GM19351 (cell line): ENCODE data around the gene SMDT1.
"Not testable (repeated sequence)": the region's sequence is repeated elsewhere in the genome, so short reads cannot be mapped to it uniquely, and the experiment has no call there.

Experiments used
- ATAC-seq: cut with Tn5 transposase; IDR thresholded peaks from one replicate; pipeline ENCODE4 v1.9.1; 2021; ENCODE audit warnings: mild to moderate bottlenecking, moderate library complexity; ENCODE audit not compliant: unreplicated experiment

The SMDT1 gene

DNA sequence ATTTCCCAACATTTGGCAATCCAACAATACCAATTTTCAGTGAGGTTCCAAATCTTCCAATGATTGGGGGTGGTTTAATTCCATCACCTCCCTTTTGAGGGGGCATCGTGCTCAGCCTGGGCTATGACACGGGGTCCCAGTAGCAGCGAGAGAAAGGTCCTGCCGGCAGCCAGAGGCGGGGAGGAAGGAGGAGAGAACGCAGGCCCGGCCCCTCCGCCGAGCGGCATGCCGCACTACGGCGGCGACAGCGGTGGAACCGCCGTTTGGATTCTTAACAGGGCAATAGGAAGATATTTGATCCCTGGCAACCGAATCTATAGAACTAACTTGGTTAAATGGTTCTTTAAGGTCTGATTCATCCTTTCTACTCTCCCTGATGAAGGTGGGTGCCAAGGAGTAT is 29.3 kb downstream of the SMDT1 start:
- no peak for ATAC-seq

DNA sequence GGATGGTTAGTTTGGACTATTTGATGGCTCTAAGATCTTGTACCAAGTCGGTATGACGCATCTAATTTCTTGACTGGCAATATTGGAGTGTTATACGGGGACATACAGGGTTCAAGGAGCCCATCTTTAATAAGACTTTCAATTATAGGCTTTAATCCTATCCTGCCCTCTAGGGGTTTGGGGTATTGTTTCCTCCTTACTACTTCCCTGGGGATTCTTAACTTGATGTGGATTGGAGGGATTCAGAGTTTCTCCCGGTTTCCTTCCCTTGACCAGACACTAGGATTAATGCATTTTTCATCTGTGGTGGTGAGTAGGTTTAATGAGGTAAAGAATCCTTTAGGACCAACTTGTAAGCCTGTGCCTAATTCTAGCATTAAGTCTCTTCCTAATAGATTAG is 32.3 kb downstream of the SMDT1 start:
- no peak for ATAC-seq

DNA sequence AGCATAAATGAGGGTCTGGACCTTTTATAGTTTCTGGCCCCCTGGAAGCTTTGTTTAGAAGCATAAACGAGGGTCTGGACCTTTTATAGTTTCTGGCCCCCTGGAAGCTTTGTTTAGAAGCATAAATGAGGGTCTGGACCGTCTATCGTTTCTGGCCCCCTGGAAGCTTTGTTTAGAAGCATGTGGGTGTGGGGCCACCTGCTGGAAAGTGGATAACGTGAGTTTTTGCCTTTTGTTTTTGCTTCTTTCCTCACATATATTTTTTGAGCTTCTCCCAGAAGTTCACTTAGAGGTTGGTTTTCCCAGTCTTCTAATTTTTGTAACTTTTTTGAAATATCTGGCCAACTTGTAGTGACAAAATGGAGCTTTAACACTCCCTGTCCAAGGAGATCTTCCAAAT is 33.3 kb downstream of the SMDT1 start:
- ATAC-seq: not testable (repeated sequence)

DNA sequence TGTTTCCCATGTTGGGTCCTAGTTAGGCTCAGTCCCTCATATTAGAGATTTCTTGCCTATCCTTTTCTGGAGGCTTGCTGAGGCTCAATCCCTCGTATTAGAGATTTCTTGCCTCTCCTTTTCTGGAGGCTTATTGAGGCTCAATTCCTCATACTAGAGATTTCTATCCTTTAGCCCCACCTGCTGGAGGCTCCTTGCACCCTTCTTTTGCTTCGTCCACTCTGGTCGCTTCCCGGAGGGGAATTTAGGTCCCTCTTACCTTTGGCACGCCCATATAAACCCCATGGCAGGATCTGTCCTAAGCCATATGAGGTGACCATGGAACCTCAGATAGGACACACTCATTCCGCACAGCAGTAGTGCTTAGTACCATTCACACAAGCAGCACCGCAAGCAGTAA is 35.2 kb downstream of the SMDT1 start:
- ATAC-seq: no peak

DNA sequence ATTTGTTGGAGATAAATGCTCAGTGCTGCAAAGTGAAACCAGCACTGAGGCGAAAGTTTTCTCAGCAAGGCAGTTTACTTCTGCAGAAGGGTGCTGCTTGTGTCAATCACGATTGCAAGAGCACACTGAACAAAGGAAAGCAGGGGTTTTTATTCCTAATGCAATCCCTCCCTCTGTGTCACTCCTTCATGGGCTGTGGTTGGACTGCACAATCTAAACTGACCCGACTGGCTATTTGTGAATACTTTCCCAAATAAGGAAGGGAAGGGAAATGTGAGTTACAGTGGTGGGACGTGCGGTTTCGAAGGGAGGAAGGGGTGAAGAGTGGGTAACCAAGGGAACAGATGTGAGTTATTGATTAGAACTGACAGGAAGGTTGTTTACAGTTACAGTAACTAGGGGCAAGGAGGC is 35.9 kb downstream of the SMDT1 start:
- ATAC-seq: not testable (repeated sequence)

DNA sequence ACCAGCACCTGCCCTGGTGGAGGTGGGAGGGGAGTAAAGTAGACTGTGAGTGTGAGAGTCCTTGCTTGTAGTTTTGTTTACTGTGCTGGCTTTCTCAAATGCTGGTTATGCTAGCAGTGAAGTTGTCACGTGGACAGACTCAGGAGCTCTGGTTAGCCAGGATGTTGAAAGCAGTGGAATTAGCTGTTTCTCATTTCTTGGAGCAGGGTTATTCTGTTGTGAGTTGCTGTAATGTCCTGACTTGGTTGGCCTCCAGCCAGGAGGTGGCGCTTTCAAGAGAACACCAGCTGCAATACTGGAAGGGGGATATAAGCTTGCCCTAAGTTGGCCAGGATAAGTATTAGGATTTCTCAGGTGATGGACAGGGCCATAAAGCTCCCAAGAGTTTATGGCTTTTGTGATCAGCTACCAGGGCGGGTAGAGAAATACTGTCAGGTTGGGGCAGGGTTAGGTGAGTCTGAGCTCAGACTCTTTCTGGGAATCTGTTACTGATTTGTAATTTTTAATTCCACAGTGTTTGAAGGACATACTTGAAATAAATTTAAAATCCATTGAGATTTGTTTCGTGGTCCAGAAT is 37.4 kb downstream of the SMDT1 start:
- no peak for ATAC-seq

DNA sequence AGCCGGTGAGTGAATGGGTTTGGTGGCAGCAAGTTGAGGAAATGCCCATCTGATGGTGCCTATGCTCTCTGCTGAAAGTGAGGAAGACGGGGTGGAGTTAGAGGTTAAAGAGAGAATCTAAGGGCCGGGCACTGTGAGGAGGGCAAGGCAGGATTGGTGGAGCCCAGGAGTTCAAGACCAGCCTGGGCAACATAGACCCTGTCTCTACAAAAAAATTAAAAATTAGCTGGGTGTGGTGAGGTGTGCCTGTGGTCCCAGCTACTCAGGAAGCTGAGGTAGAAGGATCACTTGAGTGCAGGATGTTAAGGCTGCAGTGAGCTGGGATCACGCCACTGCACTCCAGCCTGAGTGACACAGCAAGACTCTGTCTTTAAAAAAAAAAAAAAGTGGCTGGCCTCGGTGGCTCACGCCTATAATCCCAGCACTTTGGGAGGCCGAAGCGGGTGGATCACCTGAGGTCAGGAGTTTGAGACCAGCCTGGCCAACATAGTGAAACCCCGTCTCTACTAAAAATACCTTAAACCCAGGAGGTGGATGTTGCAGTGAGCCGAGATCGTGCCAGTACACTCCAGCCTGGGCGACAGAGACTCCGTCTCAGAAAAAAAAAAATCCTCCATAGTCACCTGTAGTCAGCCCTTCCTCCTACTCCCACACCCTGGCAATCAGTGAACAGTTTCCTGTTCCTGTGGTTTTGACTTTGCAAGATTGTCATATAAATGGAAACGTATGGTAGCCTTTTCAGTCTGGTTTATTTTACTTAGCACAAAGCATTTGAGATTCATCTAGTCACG is 40.9 kb downstream of the SMDT1 start:
- not testable (repeated sequence) for ATAC-seq

DNA sequence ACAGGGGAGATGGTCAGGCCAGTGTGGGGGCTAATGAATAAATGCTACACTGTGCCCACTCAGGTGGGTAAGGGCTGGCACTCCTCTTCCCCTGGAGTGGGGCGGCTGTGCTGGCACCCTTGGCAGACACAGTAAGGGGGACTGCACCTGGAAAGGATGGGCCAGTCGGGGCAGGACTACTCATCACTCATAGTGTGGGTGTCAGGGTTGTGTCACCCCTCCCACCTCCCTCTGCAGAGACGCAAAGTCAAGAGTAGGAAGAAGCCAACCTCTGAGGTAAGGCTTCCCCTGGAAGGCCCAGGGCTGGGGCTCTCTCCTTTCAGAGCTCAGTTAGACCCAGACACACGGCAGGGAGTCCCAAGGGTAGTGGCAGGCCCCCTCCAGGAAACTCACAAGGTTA is 44.0 kb downstream of the SMDT1 start:
- ATAC-seq: not testable (repeated sequence)

DNA sequence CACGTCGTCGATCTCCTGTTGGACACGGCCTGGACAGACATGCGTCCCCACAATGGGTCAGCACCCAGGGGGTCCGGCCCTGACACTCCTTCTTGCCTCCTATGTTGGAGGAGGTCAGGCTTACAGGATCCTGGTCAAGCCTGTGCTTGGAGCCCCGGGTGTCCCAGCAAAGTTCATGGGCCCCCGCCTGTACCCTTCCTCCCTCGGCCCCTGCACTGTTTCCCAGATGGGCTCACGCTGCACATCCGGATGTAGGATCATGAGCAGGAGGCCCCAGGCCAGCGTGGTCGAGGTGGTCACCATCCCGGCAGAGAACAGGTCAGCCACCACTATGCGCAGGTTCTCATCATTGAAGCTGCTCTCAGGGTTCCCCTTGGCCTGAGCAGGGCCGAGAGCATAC is 48.1 kb downstream of the SMDT1 start:
- no peak for ATAC-seq

DNA sequence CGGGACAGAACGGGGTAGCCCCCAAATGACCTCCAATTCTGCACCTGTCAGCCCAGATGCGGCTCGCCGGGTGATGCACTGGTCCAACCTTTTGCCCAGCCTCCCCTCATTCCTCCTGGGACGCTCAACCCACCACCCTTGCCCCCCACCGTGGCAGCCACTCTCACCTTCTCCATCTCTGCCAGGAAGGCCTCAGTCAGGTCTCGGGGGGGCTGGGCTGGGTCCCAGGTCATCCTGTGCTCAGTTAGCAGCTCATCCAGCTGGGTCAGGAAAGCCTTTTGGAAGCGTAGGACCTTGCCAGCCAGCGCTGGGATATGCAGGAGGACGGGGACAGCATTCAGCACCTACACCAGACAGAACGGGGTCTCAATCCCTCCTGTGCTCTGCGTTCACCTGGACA is 48.5 kb downstream of the SMDT1 start:
- not testable (repeated sequence) for ATAC-seq

DNA sequence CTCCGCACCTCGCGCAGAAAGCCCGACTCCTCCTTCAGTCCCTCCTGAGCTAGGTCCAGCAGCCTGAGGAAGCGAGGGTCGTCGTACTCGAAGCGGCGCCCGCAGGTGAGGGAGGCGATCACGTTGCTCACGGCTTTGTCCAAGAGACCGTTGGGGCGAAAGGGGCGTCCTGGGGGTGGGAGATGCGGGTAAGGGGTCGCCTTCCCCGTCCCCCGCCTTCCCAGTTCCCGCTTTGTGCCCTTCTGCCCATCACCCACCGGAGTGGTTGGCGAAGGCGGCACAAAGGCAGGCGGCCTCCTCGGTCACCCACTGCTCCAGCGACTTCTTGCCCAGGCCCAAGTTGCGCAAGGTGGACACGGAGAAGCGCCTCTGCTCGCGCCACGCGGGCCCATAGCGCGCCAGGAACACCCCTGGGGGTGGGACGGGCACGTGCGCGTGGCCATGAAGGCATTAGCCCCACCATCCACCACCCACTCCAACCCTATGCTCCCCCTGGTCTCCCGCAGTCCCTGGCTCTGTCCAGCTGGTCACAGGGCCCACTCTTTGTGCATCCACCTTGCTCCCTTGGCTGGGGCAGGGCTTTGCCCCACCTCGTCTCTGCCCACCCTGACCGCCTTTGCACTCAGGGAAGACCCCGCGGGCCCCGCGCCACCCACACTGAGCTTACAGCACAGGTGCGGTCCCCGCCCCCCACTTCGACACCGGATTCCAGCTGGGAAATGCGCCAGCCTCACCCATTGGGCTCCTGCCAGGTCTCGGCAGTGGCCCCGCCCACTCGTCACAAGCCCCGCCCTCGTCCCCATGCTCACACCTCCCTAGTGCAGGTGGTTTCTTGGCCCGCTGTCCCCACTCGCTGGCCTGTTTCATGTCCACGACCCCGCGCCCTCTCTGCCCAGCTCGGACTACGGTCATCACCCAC is 49.5 kb downstream of the SMDT1 start:
- ATAC-seq: not testable (repeated sequence)

DNA sequence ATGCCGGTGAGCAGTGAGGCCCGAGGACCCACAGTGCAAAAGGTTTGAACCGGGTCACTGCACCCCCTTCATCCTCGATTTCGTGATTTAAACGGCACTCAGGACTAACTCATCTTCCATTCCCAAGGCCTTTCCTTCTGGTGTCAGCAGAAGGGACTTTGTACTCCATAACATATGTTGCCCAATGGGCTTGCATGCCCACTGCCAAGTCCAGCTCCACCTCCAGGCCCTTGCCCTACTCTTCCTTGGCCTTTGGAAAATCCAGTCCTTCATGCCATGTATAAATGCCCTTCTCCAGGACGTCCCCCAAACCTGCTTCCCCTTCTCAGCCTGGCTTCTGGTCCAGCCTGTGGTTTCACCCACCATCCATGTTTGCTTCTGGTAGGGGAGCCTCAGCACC is 50.7 kb downstream of the SMDT1 start:
- not testable (repeated sequence) for ATAC-seq

DNA sequence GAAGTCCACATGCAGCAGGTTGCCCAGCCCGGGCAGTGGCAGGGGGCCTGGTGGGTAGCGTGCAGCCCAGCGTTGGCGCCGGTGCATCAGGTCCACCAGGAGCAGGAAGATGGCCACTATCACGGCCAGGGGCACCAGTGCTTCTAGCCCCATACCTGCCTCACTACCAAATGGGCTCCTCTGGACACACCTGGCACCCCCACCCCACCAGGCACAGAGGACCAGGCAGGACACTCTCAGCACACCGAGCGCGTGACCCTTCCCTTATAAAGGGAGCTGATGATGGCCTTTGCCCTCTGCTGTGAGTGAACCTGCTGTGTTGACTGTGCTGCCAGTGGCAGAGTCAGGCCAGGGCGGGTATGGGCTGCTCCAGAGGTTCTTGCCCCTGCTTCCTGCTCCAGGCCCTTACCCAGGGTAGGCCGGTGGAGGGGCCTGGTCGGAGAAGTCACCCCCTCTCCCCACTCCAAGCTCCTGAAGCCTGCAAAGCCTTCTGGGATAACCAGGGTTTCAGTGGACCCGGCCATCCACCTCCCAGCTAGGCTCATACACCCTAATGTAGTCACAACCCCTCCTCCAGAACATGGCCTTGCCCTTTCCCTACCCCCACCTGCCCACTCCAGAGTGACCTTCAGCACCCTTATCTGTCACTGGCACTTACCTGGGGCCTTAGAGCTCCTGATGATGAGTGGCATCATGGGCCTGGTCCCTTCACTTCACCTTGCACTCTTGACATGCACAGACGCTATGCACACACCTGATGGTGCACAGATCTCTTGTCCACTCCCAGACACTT is 51.3 kb downstream of the SMDT1 start, which contains the start of gene CYP2D6:
CYP2D6 (minus strand) TSS at position 172 of the 793 bp plus-strand sequence; CDS start at position 153, 19 bp downstream.
- ATAC-seq: not testable (repeated sequence)

DNA sequence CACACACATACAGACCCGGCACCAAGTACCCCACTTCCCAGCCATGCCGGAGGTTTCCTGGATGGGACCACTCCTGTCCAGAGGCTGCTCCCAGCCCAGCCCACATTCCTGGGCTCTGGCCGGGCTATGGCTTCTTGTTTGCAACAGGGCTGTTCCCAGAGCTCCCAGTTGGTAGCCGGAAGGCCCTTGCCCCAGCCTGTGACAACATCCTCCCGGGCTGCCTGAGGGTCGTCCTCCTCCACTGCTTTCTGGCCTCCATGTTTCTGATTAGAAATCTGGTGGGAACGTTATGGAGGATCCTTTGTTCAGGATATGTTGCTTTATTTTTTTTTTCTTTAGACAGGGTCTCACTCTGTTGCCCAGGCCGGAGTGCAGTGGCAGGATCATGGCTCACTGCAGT is 52.1 kb downstream of the SMDT1 start:
- ATAC-seq: no peak

DNA sequence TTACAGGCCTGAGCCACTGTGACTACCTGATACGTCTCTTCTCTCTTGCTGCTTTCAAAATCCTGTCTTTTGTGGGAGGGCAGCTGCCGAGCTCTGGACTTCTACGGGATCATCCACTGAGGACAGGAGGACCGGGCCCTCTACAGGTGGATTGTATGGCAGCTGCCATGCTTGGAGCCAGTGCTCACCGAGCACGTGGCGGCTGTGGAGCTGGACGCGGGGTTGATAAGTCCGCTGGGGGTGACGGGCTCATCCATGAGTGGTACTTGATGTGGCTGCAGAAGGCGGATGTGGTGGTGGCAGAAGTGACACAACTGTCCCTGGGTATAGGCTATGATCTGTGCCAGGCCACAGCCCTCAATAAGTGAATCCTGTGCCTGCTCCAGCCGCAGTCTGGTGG is 53.0 kb downstream of the SMDT1 start:
- ATAC-seq: no peak
